Lower leg skin (tissue), 4 donors: Measurements from ENCODE around the gene HHIPL1. TPM values are rescaled to one million over a fixed set of nuclear protein-coding genes. Genes with fewer than 3 reads are reported as not detected.
A peak's percentile ranks its signal among the peaks of the same experiment; 100 is the strongest.

ENCODE experiments used
- DNase-seq, 2 donors: peaks; one replicate each; pipeline ENCODE4 v3.0.0-alpha.2; 2019; ENCODE audit warnings: low spot score in 2 of 2
- H3K4me3 ChIP-seq: fragments of 200-600 bp; sonication (generic); 2 replicates; pipeline ENCODE4 v1.5.1; 2017; ENCODE audit warnings: mild to moderate bottlenecking, low read depth; ENCODE audit not compliant: poor library complexity, severe bottlenecking
- POLR2A ChIP-seq, 2 donors: fragments of 450-650 bp; IDR thresholded peaks; one replicate each; pipeline ENCODE4 v1.6.1; 2016 to 2017; ENCODE audit warnings: antibody characterized with exemption in 2 of 2, mild to moderate bottlenecking in 1 of 2, moderate library complexity in 1 of 2
- WGBS, 2 donors: methylation state at CpG; one replicate each; pipeline ENCODE4 v1.1.5; 2018; 5-methylcytosine and 5-hydroxymethylcytosine counted together
- intact Hi-C: fragments of 100-400 bp; cut with DNase I; formaldehyde crosslinking; loops from one replicate; pipeline ENCODE4 v1.15.0; 2023; ENCODE audit warnings: low total_unique reads
- total RNA-seq, 4 donors: library from RNA; depleted of rRNA; stranded (reverse); fragments of >200 nt; gene quantifications; one replicate each; pipeline ENCODE4 v1.1.0, GENCODE V29; 2016
- TF ChIP-seq, protein P1 (sequence below), 3 donors: fragments of 450-650 bp; IDR thresholded peaks; one replicate each; pipeline ENCODE4 v1.5.1; 2016; ENCODE audit warnings: antibody characterized with exemption in 3 of 3, mild to moderate bottlenecking in 3 of 3, moderate library complexity in 2 of 3

HHIPL1 gene
- total RNA-seq, 4 donors from 2014 or later, result 0.59 to 2.4 (median 0.92) TPM

DNA sequence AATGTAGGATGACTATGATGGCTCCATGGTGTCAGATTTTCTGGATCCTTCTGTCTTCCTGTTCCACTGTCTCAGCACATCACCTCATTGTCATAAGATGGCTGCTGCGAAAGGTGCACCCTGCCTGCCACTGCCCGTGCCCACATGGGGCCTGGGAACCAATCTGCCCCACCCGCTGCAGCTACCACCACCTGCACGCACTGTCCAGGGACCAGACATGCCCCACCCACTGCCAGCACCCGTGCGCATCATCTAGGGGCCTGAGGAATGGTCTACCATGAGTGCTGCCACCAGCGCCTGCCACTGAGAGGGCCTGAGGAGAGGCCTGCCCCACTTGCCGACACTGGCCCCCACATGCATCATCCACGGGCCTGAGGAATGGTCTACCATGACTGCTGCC lies 63.0 kb downstream of the HHIPL1 start:
- 96% methylated on average over 6 to 8 of the region's 9 CpGs for WGBS, 2 donors
- TF ChIP-seq, protein P1, sequence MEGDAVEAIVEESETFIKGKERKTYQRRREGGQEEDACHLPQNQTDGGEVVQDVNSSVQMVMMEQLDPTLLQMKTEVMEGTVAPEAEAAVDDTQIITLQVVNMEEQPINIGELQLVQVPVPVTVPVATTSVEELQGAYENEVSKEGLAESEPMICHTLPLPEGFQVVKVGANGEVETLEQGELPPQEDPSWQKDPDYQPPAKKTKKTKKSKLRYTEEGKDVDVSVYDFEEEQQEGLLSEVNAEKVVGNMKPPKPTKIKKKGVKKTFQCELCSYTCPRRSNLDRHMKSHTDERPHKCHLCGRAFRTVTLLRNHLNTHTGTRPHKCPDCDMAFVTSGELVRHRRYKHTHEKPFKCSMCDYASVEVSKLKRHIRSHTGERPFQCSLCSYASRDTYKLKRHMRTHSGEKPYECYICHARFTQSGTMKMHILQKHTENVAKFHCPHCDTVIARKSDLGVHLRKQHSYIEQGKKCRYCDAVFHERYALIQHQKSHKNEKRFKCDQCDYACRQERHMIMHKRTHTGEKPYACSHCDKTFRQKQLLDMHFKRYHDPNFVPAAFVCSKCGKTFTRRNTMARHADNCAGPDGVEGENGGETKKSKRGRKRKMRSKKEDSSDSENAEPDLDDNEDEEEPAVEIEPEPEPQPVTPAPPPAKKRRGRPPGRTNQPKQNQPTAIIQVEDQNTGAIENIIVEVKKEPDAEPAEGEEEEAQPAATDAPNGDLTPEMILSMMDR (IDR thresholded peaks at IDR 0.05), result no peak
- no peak for TF ChIP-seq POLR2A (IDR thresholded peaks at IDR 0.05)
- H3K4me3 ChIP-seq, result no peak overlapping the region
- peak in 1 of 2 donors; percentile 75 for DNase-seq
- intact Hi-C loops, result no loop called here

DNA sequence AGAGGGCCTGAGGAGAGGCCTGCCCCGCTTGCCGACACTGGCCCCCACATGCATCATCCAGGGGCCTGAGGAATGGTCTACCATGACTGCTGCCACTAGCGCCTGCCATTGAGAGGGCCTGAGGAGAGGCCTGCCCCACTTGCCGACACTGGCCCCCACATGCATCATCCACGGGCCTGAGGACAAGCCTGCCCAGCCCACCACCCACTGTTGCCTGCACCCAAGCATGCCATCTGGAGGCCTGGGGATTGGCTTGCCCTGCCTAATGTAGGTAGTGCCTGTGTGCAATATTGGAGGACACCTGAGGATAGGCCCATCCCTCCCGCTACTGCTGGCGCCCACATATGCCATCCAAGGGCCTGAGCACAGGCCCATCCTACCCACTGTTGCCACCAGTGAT lies 63.5 kb downstream of the HHIPL1 start:
- no peak overlapping the region for H3K4me3 ChIP-seq
- DNase-seq, result peak in 1 of 2 donors; percentile 54
- WGBS, 2 donors, result 83 to 89% methylated on average over 7 of the region's 7 CpGs
- no peak for TF ChIP-seq POLR2A (IDR thresholded peaks at IDR 0.05)
- TF ChIP-seq, protein P1 (IDR thresholded peaks at IDR 0.05), result no peak
- intact Hi-C loops, result no loop called here

DNA sequence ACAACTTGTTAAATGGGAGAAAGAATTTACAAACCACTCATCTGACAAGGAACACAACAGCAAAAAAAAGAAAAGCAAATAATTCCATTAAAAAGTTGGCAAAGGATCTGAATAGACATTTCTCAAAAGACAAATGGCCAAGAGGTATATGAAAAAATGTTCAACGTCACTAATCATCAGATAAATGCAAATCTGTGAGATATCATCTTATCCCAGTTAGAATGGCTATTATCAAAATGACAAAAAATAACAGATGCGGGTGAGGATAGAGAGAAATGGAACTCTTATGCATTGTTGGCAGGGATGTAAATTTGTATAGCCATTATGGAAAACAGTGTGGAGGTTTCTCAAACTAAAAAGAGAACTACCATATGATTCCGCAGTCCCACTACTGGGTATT lies 69.0 kb downstream of the HHIPL1 start:
- intact Hi-C loops, result no loop called here
- no peak for DNase-seq
- no peak for TF ChIP-seq POLR2A (IDR thresholded peaks at IDR 0.05)
- TF ChIP-seq, protein P1 (IDR thresholded peaks at IDR 0.05), result no peak
- no peak overlapping the region for H3K4me3 ChIP-seq
- 77 to 78% methylated on average over 3 of the region's 3 CpGs for WGBS, 2 donors

DNA sequence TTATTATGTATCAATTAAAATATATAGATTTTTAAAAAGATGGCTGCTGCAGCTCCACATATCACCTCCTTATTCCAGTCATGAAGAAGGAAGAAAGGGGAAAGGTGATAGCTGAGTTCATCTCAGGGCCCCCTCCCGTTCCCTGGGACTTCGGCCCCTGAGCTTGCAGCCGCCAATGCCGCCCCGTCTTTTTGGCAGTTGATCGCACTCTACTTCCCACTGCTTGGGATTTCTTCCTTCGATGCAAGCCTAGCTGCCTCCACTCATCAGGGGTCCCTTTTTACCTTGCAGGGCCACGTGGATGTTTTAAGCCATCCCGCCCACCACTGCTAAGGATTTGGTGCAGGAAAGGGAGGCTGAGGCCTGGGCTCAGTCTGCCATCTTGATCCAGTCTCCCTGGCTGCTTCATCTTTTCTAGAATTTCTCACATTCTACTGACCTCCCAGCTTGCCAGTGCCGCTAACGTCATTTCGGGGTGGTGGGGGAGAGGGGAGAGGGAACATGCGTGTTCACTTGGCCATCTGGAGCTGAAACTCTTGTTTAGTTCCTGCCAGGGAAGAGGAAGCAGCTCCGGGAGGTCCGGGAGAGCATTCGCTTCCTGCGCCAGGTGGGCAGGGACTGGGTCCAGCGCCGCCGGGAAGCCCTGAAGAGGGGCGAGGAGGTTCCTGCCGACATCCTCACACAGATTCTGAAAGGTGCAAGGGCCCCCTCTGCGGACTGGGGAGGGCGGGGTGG lies 70.5 kb downstream of the HHIPL1 start:
- H3K4me3 ChIP-seq, result no peak overlapping the region
- TF ChIP-seq, protein P1 (IDR thresholded peaks at IDR 0.05), result no peak
- no peak for TF ChIP-seq POLR2A (IDR thresholded peaks at IDR 0.05)
- 78 to 85% methylated on average over 17 to 24 of the region's 24 CpGs for WGBS, 2 donors
- intact Hi-C loops, result no loop called here
- DNase-seq, result peak; percentile 7 to 72

DNA sequence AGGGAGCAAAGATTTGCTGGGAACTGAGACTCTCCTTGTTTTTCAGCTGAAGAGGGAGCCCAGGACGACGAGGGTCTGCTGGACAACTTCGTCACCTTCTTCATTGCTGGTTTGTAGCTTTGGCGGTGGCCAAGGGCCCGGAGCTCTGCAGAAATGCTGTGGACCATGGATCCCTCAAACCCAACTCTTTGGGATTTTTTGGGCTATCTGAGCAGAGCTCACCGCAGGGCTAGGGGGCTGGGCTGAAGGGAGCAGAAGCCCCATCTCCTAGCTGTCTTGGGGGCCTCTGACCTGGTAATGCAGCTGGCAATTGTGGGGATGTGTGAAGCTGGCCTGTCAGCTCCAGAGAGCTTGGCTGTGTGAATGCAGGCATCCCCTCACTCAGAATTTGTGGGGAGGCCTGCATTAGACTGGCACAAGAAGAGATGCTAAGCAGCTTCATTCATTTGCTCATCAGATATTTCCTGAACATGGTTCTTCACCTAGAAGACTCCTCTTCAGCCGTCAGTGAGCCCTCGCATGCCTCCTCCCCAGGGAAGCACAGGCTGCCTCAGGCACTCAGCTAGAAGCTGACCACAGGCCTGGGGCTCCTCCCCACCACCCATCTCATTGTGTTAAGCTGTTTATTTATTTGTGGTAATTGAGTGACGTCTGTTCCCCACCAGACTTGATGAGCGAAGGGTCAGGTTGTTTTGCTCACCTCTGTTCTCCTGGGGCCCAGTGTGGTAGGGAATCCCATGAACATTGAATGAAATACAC lies 71.3 kb downstream of the HHIPL1 start:
- no peak overlapping the region for H3K4me3 ChIP-seq
- TF ChIP-seq, protein P1 (IDR thresholded peaks at IDR 0.05), result no peak
- peak; percentile 9 to 63 for DNase-seq
- intact Hi-C loops, result no loop called here
- WGBS, 2 donors, result 68 to 87% methylated on average over 10 of the region's 10 CpGs
